Measurements from ENCODE around the gene FGD3.

The FGD3 gene

GRCh38 chr9:93041108-93041802 lies 93.9 kb downstream of the FGD3 start:
- no peak overlapping the region for H3K4me2 ChIP-seq (ENCODE audit: insufficient read depth, low read length)
- TF ChIP-seq CTCF (IDR thresholded peaks at IDR 0.05; ENCODE audit: borderline replicate concordance, extremely low read depth, low read length, poor library complexity, severe bottlenecking) (no peak), EZH2 (IDR thresholded peaks at IDR 0.05; ENCODE audit: borderline replicate concordance, low read depth, low read length, severe bottlenecking) (no peak)
- DNase-seq (no peak), ATAC-seq (ENCODE audit: insufficient read depth, low read depth) (no peak)
- no peaks in the 10 kb centered on the region for H3K79me2 ChIP-seq (ENCODE audit: insufficient read depth, low read length)
- no peak overlapping the region for H3K4me3 ChIP-seq (ENCODE audit: low read depth in 1 of 2, low read length in 2 of 2)
- no peaks in the 10 kb centered on the region for H3K27me3 ChIP-seq (ENCODE audit: insufficient read depth, low read length, poor library complexity)
- no peak overlapping the region for H3K27ac ChIP-seq (ENCODE audit: low read length)
- H3K4me1 ChIP-seq (ENCODE audit: insufficient read depth, low read length) = no peaks in the 10 kb centered on the region
- H3K9ac ChIP-seq (ENCODE audit: low read depth, low read length) = no peak overlapping the region
- no peak overlapping the region for H2AFZ ChIP-seq (ENCODE audit: low read depth, low read length)
- H4K20me1 ChIP-seq (ENCODE audit: insufficient read depth, low read length) = no peaks in the 10 kb centered on the region
- H3K9me3 ChIP-seq (ENCODE audit: insufficient read depth, low read length, severe bottlenecking) = no peaks in the 10 kb centered on the region
- no peaks in the 10 kb centered on the region for H3K36me3 ChIP-seq (ENCODE audit: insufficient read depth, low read length)

- no peak overlapping the region for H3K4me3 ChIP-seq (ENCODE audit: low read depth in 1 of 2, low read length in 2 of 2)
- TF ChIP-seq EZH2 (IDR thresholded peaks at IDR 0.05; ENCODE audit: borderline replicate concordance, low read depth, low read length, severe bottlenecking) = no peak
- no peak for TF ChIP-seq CTCF (IDR thresholded peaks at IDR 0.05; ENCODE audit: borderline replicate concordance, extremely low read depth, low read length, poor library complexity, severe bottlenecking)
- H3K9ac ChIP-seq (ENCODE audit: low read depth, low read length) = no peak overlapping the region
- no peak overlapping the region for H2AFZ ChIP-seq (ENCODE audit: low read depth, low read length)
- H3K27me3 ChIP-seq (ENCODE audit: insufficient read depth, low read length, poor library complexity) = no peaks in the 10 kb centered on the region
- no peaks in the 10 kb centered on the region for H3K79me2 ChIP-seq (ENCODE audit: insufficient read depth, low read length)
- no peaks in the 10 kb centered on the region for H4K20me1 ChIP-seq (ENCODE audit: insufficient read depth, low read length)
- no peak overlapping the region for H3K4me2 ChIP-seq (ENCODE audit: insufficient read depth, low read length)
- ATAC-seq (ENCODE audit: insufficient read depth, low read depth) (no peak), DNase-seq (no peak)
- H3K4me1 ChIP-seq (ENCODE audit: insufficient read depth, low read length) = no peaks in the 10 kb centered on the region
- H3K27ac ChIP-seq (ENCODE audit: low read length) = no peak overlapping the region
- H3K36me3 ChIP-seq (ENCODE audit: insufficient read depth, low read length) = no peaks in the 10 kb centered on the region
- H3K9me3 ChIP-seq (ENCODE audit: insufficient read depth, low read length, severe bottlenecking) = no peaks in the 10 kb centered on the region
Measured at GRCh38 chr9:93043122-93043521, 95.8 kb downstream of the FGD3 start.

GRCh38 chr9:93045521-93045920 lies 98.2 kb downstream of the FGD3 start:
- no peaks in the 10 kb centered on the region for H3K36me3 ChIP-seq (ENCODE audit: insufficient read depth, low read length)
- H3K4me1 ChIP-seq (ENCODE audit: insufficient read depth, low read length) = no peaks in the 10 kb centered on the region
- H3K4me2 ChIP-seq (ENCODE audit: insufficient read depth, low read length) = no peak overlapping the region
- DNase-seq = no peak
- H2AFZ ChIP-seq (ENCODE audit: low read depth, low read length) = no peak overlapping the region
- H3K27me3 ChIP-seq (ENCODE audit: insufficient read depth, low read length, poor library complexity) = no peaks in the 10 kb centered on the region
- no peak overlapping the region for H3K9ac ChIP-seq (ENCODE audit: low read depth, low read length)
- TF ChIP-seq EZH2 (IDR thresholded peaks at IDR 0.05; ENCODE audit: borderline replicate concordance, low read depth, low read length, severe bottlenecking) = no peak
- no peak for TF ChIP-seq CTCF (IDR thresholded peaks at IDR 0.05; ENCODE audit: borderline replicate concordance, extremely low read depth, low read length, poor library complexity, severe bottlenecking)
- H3K9me3 ChIP-seq (ENCODE audit: insufficient read depth, low read length, severe bottlenecking) = no peaks in the 10 kb centered on the region
- no peaks in the 10 kb centered on the region for H4K20me1 ChIP-seq (ENCODE audit: insufficient read depth, low read length)
- no peak overlapping the region for H3K27ac ChIP-seq (ENCODE audit: low read length)
- H3K4me3 ChIP-seq (ENCODE audit: low read depth in 1 of 2, low read length in 2 of 2) = no peak overlapping the region
- H3K79me2 ChIP-seq (ENCODE audit: insufficient read depth, low read length) = no peaks in the 10 kb centered on the region
- ATAC-seq (ENCODE audit: insufficient read depth, low read depth) = no peak
